ENCODE data around the gene MAP2K6.
A peak's percentile ranks its signal among the peaks of the same experiment; 100 is the strongest.

The MAP2K6 gene

GRCh38 chr17:69485251-69485661 lies 70.8 kb downstream of the MAP2K6 start:
- H3K4me3 Mint-ChIP-seq: no peak overlapping the region
- peaks cover 26% of the 10 kb centered on the region for H3K36me3 Mint-ChIP-seq
- H3K27me3 Mint-ChIP-seq: no peaks in the 10 kb centered on the region
- peaks cover 7% of the 10 kb centered on the region for H3K4me1 Mint-ChIP-seq
- no peaks in the 10 kb centered on the region for H3K9me3 Mint-ChIP-seq
- no peak for ATAC-seq
- no peak overlapping the region for H3K27ac Mint-ChIP-seq

- Mint-ChIP-seq H3K9me3 (peaks cover 4% of the 10 kb centered on the region), H3K4me1 (peaks cover 7% of the 10 kb centered on the region), H3K4me3 (no peak overlapping the region), H3K27me3 (no peaks in the 10 kb centered on the region), H3K27ac (no peak overlapping the region), H3K36me3 (peaks cover 24% of the 10 kb centered on the region)
- ATAC-seq: no peak
These were observed 71.6 kb downstream of the MAP2K6 start for GRCh38 chr17:69485901-69486643.

GRCh38 chr17:69486779-69487637 lies 72.5 kb downstream of the MAP2K6 start:
- H3K9me3 Mint-ChIP-seq: peaks cover 4% of the 10 kb centered on the region
- peaks cover 24% of the 10 kb centered on the region for H3K36me3 Mint-ChIP-seq

GRCh38 chr17:69489313-69489712 lies 74.8 kb downstream of the MAP2K6 start:
- Mint-ChIP-seq H3K4me3 (no peak overlapping the region), H3K36me3 (peaks cover 24% of the 10 kb centered on the region), H3K9me3 (peaks cover 4% of the 10 kb centered on the region), H3K27me3 (no peaks in the 10 kb centered on the region), H3K27ac (no peak overlapping the region), H3K4me1 (peaks cover 7% of the 10 kb centered on the region)
- ATAC-seq: no peak

More at GRCh38 chr17:69486779-69487637, 72.5 kb downstream of the MAP2K6 start:
- H3K27me3 Mint-ChIP-seq: no peaks in the 10 kb centered on the region
- H3K27ac Mint-ChIP-seq: no peak overlapping the region
- peaks cover 7% of the 10 kb centered on the region for H3K4me1 Mint-ChIP-seq
- H3K4me3 Mint-ChIP-seq: no peak overlapping the region
- ATAC-seq: no peak

- Mint-ChIP-seq H3K4me1 (peaks cover 10% of the 10 kb centered on the region), H3K27ac (no peak overlapping the region), H3K27me3 (no peaks in the 10 kb centered on the region), H3K9me3 (peaks cover 4% of the 10 kb centered on the region), H3K4me3 (no peak overlapping the region), H3K36me3 (peaks cover 13% of the 10 kb centered on the region)
- no peak for ATAC-seq
These were observed 78.0 kb downstream of the MAP2K6 start for GRCh38 chr17:69492410-69493071.

GRCh38 chr17:69495787-69496186 lies 81.3 kb downstream of the MAP2K6 start:
- H3K27me3 Mint-ChIP-seq: no peaks in the 10 kb centered on the region
- H3K27ac Mint-ChIP-seq: no peak overlapping the region
- H3K4me3 Mint-ChIP-seq: no peak overlapping the region
- H3K9me3 Mint-ChIP-seq: peaks cover 3% of the 10 kb centered on the region
- H3K36me3 Mint-ChIP-seq: peaks cover 5% of the 10 kb centered on the region
- no peak for ATAC-seq
- H3K4me1 Mint-ChIP-seq: peaks cover 13% of the 10 kb centered on the region

- peaks cover 5% of the 10 kb centered on the region for H3K36me3 Mint-ChIP-seq
- no peaks in the 10 kb centered on the region for H3K9me3 Mint-ChIP-seq
- no peak overlapping the region for H3K27ac Mint-ChIP-seq
- no peaks in the 10 kb centered on the region for H3K27me3 Mint-ChIP-seq
- ATAC-seq: no peak
- H3K4me3 Mint-ChIP-seq: no peak overlapping the region
- peaks cover 18% of the 10 kb centered on the region for H3K4me1 Mint-ChIP-seq
These were observed 82.7 kb downstream of the MAP2K6 start for GRCh38 chr17:69497161-69497560.

- peaks cover 5% of the 10 kb centered on the region for H3K36me3 Mint-ChIP-seq
- H3K4me3 Mint-ChIP-seq: no peak overlapping the region
- H3K27ac Mint-ChIP-seq: no peak overlapping the region
- ATAC-seq: no peak
- H3K9me3 Mint-ChIP-seq: no peaks in the 10 kb centered on the region
- no peaks in the 10 kb centered on the region for H3K27me3 Mint-ChIP-seq
- H3K4me1 Mint-ChIP-seq: peaks cover 40% of the 10 kb centered on the region
These were observed 84.8 kb downstream of the MAP2K6 start for GRCh38 chr17:69499318-69499717.

- H3K36me3 Mint-ChIP-seq: peaks cover 8% of the 10 kb centered on the region
- H3K4me1 Mint-ChIP-seq: peaks cover 50% of the 10 kb centered on the region
- ATAC-seq: no peak
- H3K9me3 Mint-ChIP-seq: no peaks in the 10 kb centered on the region
- H3K4me3 Mint-ChIP-seq: no peak overlapping the region
- no peaks in the 10 kb centered on the region for H3K27me3 Mint-ChIP-seq
- no peak overlapping the region for H3K27ac Mint-ChIP-seq
These were observed 86.5 kb downstream of the MAP2K6 start for GRCh38 chr17:69500911-69501429.

GRCh38 chr17:69501591-69502468 lies 87.3 kb downstream of the MAP2K6 start:
- H3K4me1 Mint-ChIP-seq: peaks cover 54% of the 10 kb centered on the region
- no peaks in the 10 kb centered on the region for H3K27me3 Mint-ChIP-seq
- ATAC-seq: no peak
- peak overlapping the region; percentile 4 for H3K4me3 Mint-ChIP-seq
- no peaks in the 10 kb centered on the region for H3K9me3 Mint-ChIP-seq
- H3K27ac Mint-ChIP-seq: peak overlapping the region; percentile 76
- H3K36me3 Mint-ChIP-seq: peaks cover 13% of the 10 kb centered on the region

- no peaks in the 10 kb centered on the region for H3K9me3 Mint-ChIP-seq
- H3K27me3 Mint-ChIP-seq: no peaks in the 10 kb centered on the region
- H3K36me3 Mint-ChIP-seq: peaks cover 22% of the 10 kb centered on the region
- H3K4me3 Mint-ChIP-seq: peak overlapping the region; percentile 47
- peak; percentile 94 for ATAC-seq
- peak overlapping the region; percentile 76 for H3K27ac Mint-ChIP-seq
- H3K4me1 Mint-ChIP-seq: peaks cover 44% of the 10 kb centered on the region
These were observed 89.2 kb downstream of the MAP2K6 start for GRCh38 chr17:69503711-69504110.

GRCh38 chr17:69505740-69506139 lies 91.2 kb downstream of the MAP2K6 start:
- Mint-ChIP-seq H3K4me1 (peaks cover 44% of the 10 kb centered on the region), H3K27ac (no peak overlapping the region), H3K9me3 (no peaks in the 10 kb centered on the region), H3K4me3 (no peak overlapping the region), H3K27me3 (no peaks in the 10 kb centered on the region), H3K36me3 (peaks cover 34% of the 10 kb centered on the region)
- no peak for ATAC-seq

- H3K27me3 Mint-ChIP-seq: no peaks in the 10 kb centered on the region
- ATAC-seq: no peak
These were observed 92.0 kb downstream of the MAP2K6 start for GRCh38 chr17:69506489-69506888.

GRCh38 chr17:69508814-69509213 lies 94.3 kb downstream of the MAP2K6 start:
- Mint-ChIP-seq H3K9me3 (no peaks in the 10 kb centered on the region), H3K27ac (no peak overlapping the region), H3K27me3 (no peaks in the 10 kb centered on the region), H3K4me3 (no peak overlapping the region), H3K4me1 (peaks cover 22% of the 10 kb centered on the region), H3K36me3 (peaks cover 35% of the 10 kb centered on the region)
- no peak for ATAC-seq

More at GRCh38 chr17:69506489-69506888, 92.0 kb downstream of the MAP2K6 start:
- Mint-ChIP-seq H3K9me3 (no peaks in the 10 kb centered on the region), H3K36me3 (peaks cover 35% of the 10 kb centered on the region), H3K27ac (no peak overlapping the region), H3K4me1 (peaks cover 44% of the 10 kb centered on the region), H3K4me3 (no peak overlapping the region)
